ENCODE data around the gene ARRB1. TPM values are rescaled to one million over a fixed set of nuclear protein-coding genes. Genes with fewer than 3 reads are reported as not detected.
"Not testable (repeated sequence)": the region's sequence is repeated elsewhere in the genome, so short reads cannot be mapped to it uniquely, and the experiment has no call there.

The ARRB1 gene
- total RNA-seq, 2 experiments from 2014 or later = 26.7 to 27.8 TPM

DNA sequence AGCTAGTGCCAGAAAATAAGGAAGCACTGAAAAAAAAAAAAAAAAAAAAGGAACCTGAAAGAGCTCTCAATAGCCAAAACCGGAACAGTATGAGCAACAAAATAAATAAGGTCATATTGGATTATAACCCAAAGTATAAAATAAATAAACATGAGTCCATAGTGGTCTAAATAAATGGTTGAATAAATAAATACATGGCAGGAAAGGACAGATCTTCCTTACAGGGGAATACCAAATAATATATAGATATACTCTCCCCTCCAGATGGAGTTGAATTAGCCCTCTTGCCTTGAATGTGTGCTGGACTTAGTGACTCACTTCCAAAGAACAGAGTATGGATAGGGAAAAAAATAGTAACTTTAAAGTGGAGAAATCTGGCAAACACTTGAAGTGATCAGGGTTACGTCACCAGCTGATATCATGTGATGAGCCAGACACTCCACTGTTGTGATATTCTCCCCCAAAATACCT, 14.3 kb upstream of the ARRB1 start:
- Mint-ChIP-seq H3K27ac (no peak overlapping the region), H3K27me3 (no peaks in the 10 kb centered on the region), H3K4me3 (no peak overlapping the region), H3K36me3 (ENCODE audit: low read depth) (no peaks in the 10 kb centered on the region), H3K4me1 (ENCODE audit: low read depth) (peaks cover 9% of the 10 kb centered on the region), H3K9me3 (no peaks in the 10 kb centered on the region)
- H3K4me3 ChIP-seq (ENCODE audit: low read length) = no peak overlapping the region
- CTCF ChIA-PET = interaction anchor here (0.6 kb wide), 1 partner anchor 10 kb away, joined by 3 read pairs; no protein-coding TSS in a partner anchor
- DNase-seq = peak in 1 of 14 experiments; percentile 39
- H3K27ac ChIP-seq (ENCODE audit: low read depth in 1 of 2, low read length in 2 of 2) = peak overlapping the region in 1 of 2 donors; percentile 9
- peaks cover 0 to 13% of the 10 kb centered on the region in 2 experiments for H3K9me3 ChIP-seq (ENCODE audit: control insufficient read depth in 1 of 2, insufficient read depth in 1 of 2, low read length in 2 of 2)
- intact Hi-C loops (cut with DNase I, micrococcal nuclease) = no loop called here
- H3K36me3 ChIP-seq (ENCODE audit: insufficient read depth, low read length) = no peaks in the 10 kb centered on the region
- POLR2A ChIA-PET = no interaction called here
- no peak for ATAC-seq (ENCODE audit: poor library complexity)
- H3K4me1 ChIP-seq (ENCODE audit: insufficient read depth, low read length) = peaks cover 7% of the 10 kb centered on the region
- no peaks in the 10 kb centered on the region for H3K27me3 ChIP-seq (ENCODE audit: control insufficient read depth in 1 of 2, insufficient read depth in 2 of 2, low read length in 2 of 2)
- TF ChIP-seq, protein P1, sequence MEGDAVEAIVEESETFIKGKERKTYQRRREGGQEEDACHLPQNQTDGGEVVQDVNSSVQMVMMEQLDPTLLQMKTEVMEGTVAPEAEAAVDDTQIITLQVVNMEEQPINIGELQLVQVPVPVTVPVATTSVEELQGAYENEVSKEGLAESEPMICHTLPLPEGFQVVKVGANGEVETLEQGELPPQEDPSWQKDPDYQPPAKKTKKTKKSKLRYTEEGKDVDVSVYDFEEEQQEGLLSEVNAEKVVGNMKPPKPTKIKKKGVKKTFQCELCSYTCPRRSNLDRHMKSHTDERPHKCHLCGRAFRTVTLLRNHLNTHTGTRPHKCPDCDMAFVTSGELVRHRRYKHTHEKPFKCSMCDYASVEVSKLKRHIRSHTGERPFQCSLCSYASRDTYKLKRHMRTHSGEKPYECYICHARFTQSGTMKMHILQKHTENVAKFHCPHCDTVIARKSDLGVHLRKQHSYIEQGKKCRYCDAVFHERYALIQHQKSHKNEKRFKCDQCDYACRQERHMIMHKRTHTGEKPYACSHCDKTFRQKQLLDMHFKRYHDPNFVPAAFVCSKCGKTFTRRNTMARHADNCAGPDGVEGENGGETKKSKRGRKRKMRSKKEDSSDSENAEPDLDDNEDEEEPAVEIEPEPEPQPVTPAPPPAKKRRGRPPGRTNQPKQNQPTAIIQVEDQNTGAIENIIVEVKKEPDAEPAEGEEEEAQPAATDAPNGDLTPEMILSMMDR (IDR thresholded peaks at IDR 0.05) = no peak

DNA sequence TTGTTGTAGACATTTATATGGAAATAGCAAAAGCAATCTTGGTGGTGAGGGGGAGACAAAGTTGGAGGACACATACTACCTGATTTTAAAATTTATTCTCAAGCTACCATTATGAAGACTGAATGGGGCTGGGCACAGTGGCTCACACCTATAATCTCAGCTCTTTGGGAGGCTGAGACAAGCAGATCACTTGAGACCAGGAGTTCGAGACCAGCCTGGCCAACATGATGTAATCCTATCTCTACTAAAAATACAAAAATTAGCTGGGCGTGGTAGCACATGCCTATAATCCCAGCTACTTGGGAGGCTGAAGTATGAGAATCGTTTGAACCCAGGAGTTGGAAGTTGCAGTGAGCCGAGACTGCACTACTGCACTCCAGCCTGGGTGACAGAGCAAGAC, 10.8 kb upstream of the ARRB1 start:
- H3K9me3 ChIP-seq (ENCODE audit: control insufficient read depth in 1 of 2, insufficient read depth in 1 of 2, low read length in 2 of 2); H3K4me3 ChIP-seq (ENCODE audit: low read length); intact Hi-C loops (cut with DNase I, micrococcal nuclease); H3K9me3 Mint-ChIP-seq; H3K27ac Mint-ChIP-seq; H3K36me3 ChIP-seq (ENCODE audit: insufficient read depth, low read length); H3K27ac ChIP-seq (ENCODE audit: low read depth in 1 of 2, low read length in 2 of 2); H3K27me3 ChIP-seq (ENCODE audit: control insufficient read depth in 1 of 2, insufficient read depth in 2 of 2, low read length in 2 of 2); ATAC-seq (ENCODE audit: poor library complexity); H3K4me1 ChIP-seq (ENCODE audit: insufficient read depth, low read length); H3K36me3 Mint-ChIP-seq (ENCODE audit: low read depth); H3K4me3 Mint-ChIP-seq; H3K27me3 Mint-ChIP-seq; H3K4me1 Mint-ChIP-seq (ENCODE audit: low read depth); DNase-seq: not testable (repeated sequence)
- CTCF ChIA-PET = interaction anchor here (0.7 to 0.8 kb wide), 2 partner anchors 21 to 153 kb away, joined by 3 read pairs; no protein-coding TSS in a partner anchor
- POLR2A ChIA-PET = interaction anchor here (1.2 kb wide), 1 partner anchor 10 kb away, joined by 3 read pairs; no protein-coding TSS in a partner anchor

DNA sequence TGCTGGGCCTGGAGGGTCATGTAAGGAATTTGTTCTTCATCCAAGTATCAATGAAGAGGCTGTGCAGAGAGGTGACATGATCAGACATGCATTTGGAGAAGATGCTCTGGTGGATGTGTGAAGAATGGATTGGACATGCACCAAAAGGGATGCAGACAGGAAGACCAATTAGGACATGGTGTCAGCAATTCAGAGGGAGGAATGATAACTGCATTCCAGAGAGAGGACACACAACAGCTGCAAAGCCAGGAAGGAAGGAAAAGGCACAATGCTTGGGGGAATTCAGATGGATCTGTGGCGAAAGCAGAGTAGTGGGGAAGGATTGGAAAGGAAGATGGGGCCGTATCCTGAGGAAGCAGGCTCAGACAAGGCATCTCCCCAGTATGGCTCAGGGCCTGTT, 5.2 kb upstream of the ARRB1 start:
- peaks cover 18% of the 10 kb centered on the region for H3K4me1 ChIP-seq (ENCODE audit: insufficient read depth, low read length)
- Mint-ChIP-seq H3K4me1 (ENCODE audit: low read depth) (peaks cover 29% of the 10 kb centered on the region), H3K4me3 (no peak overlapping the region), H3K36me3 (ENCODE audit: low read depth) (peaks cover 6% of the 10 kb centered on the region), H3K27me3 (no peaks in the 10 kb centered on the region), H3K9me3 (no peaks in the 10 kb centered on the region), H3K27ac (no peak overlapping the region)
- no peak overlapping the region for H3K27ac ChIP-seq (ENCODE audit: low read depth in 1 of 2, low read length in 2 of 2)
- no peak overlapping the region for H3K4me3 ChIP-seq (ENCODE audit: low read length)
- POLR2A ChIA-PET = interaction anchor here (1.6 kb wide), 1 partner anchor 28 kb away, joined by 4 read pairs; no protein-coding TSS in a partner anchor
- no peaks in the 10 kb centered on the region for H3K36me3 ChIP-seq (ENCODE audit: insufficient read depth, low read length)
- intact Hi-C loops (cut with DNase I, micrococcal nuclease) = no loop called here
- DNase-seq (no peak), ATAC-seq (ENCODE audit: poor library complexity) (no peak)
- TF ChIP-seq, protein P1 (IDR thresholded peaks at IDR 0.05) = no peak
- H3K27me3 ChIP-seq (ENCODE audit: control insufficient read depth in 1 of 2, insufficient read depth in 2 of 2, low read length in 2 of 2) = no peaks in the 10 kb centered on the region
- no peaks in the 10 kb centered on the region for H3K9me3 ChIP-seq (ENCODE audit: control insufficient read depth in 1 of 2, insufficient read depth in 1 of 2, low read length in 2 of 2)
- CTCF ChIA-PET = no interaction called here

DNA sequence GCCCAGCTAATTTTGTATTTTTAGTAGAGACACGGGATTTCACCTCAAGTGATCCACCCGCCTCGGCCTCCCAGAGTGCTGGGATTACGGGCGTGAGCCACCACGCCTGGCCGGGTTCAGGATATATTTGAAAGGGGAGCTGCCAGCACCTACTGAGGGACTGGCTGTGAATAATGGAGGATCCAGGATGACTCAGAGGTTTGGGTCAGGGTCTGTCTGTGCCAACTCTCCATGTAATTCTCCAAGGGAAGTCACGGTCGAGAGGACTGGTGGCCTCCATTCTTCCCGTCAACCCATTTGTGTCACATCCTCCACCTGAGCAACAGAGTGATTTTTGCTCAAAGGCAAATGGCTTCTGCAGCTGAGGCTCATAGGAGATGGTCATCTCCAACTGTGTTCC, 3.6 kb upstream of the ARRB1 start:
- ChIA-PET CTCF (interaction anchor here (0.7 kb wide), 2 partner anchors 11 to 906 kb away, joined by 3 read pairs; no protein-coding TSS in a partner anchor), POLR2A (interaction anchor here (1.0 kb wide), 1 partner anchor 15 kb away, joined by 3 read pairs; no protein-coding TSS in a partner anchor)
- Mint-ChIP-seq H3K9me3 (no peaks in the 10 kb centered on the region), H3K36me3 (ENCODE audit: low read depth) (peaks cover 14% of the 10 kb centered on the region), H3K27me3 (no peaks in the 10 kb centered on the region), H3K4me3 (peak overlapping the region; percentile 11), H3K4me1 (ENCODE audit: low read depth) (peaks cover 40% of the 10 kb centered on the region), H3K27ac (no peak overlapping the region)
- H3K27ac ChIP-seq (ENCODE audit: low read depth in 1 of 2, low read length in 2 of 2) = no peak overlapping the region
- H3K36me3 ChIP-seq (ENCODE audit: insufficient read depth, low read length) = no peaks in the 10 kb centered on the region
- no peak for DNase-seq
- no peaks in the 10 kb centered on the region for H3K27me3 ChIP-seq (ENCODE audit: control insufficient read depth in 1 of 2, insufficient read depth in 2 of 2, low read length in 2 of 2)
- ATAC-seq (ENCODE audit: poor library complexity) = no peak
- peaks cover 30% of the 10 kb centered on the region for H3K4me1 ChIP-seq (ENCODE audit: insufficient read depth, low read length)
- no peaks in the 10 kb centered on the region for H3K9me3 ChIP-seq (ENCODE audit: control insufficient read depth in 1 of 2, insufficient read depth in 1 of 2, low read length in 2 of 2)
- TF ChIP-seq, protein P1 (IDR thresholded peaks at IDR 0.05) = no peak
- intact Hi-C loops (cut with DNase I, micrococcal nuclease) = no loop called here
- no peak overlapping the region for H3K4me3 ChIP-seq (ENCODE audit: low read length)

Measured in CD4-positive, alpha-beta T cell (primary cell).